ENCODE data around the gene ASB18.

Gene ASB18

DNA sequence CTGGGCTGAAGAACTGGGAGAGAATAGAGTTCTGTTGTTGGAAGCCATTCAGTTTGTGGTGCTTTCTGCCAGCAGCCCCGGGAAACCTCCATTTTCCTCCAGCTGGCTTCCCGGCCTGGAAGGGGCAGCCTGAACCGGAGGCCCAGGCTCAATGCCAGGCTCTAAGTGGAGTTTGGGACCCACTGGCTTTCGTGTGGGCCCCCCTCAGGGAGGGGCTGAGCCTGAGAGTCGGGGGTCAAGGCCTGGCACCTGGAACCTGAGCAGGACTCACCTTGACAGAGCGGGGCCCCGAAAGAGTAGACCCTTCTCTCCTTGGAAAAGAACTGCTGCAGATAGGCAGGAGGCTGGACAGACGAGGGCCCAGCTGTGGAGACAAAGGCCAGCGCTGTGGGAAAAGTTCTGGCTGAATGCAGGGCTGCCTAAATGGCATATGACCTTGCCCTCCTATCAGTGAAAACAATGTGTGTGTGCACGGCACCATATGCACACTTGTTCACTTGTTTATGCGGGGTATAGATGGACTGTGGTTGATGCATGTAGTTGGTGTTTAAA is 34.8 kb upstream of the ASB18 start:
- TF ChIP-seq YY2 (tag by site-specific recombination; IDR thresholded peaks at IDR 0.05): no peak
- TF ChIP-seq, protein P1, sequence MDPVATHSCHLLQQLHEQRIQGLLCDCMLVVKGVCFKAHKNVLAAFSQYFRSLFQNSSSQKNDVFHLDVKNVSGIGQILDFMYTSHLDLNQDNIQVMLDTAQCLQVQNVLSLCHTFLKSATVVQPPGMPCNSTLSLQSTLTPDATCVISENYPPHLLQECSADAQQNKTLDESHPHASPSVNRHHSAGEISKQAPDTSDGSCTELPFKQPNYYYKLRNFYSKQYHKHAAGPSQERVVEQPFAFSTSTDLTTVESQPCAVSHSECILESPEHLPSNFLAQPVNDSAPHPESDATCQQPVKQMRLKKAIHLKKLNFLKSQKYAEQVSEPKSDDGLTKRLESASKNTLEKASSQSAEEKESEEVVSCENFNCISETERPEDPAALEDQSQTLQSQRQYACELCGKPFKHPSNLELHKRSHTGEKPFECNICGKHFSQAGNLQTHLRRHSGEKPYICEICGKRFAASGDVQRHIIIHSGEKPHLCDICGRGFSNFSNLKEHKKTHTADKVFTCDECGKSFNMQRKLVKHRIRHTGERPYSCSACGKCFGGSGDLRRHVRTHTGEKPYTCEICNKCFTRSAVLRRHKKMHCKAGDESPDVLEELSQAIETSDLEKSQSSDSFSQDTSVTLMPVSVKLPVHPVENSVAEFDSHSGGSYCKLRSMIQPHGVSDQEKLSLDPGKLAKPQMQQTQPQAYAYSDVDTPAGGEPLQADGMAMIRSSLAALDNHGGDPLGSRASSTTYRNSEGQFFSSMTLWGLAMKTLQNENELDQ (tag by site-specific recombination; IDR thresholded peaks at IDR 0.05; ENCODE audit: low read depth): no peak
- TF ChIP-seq, protein P2, sequence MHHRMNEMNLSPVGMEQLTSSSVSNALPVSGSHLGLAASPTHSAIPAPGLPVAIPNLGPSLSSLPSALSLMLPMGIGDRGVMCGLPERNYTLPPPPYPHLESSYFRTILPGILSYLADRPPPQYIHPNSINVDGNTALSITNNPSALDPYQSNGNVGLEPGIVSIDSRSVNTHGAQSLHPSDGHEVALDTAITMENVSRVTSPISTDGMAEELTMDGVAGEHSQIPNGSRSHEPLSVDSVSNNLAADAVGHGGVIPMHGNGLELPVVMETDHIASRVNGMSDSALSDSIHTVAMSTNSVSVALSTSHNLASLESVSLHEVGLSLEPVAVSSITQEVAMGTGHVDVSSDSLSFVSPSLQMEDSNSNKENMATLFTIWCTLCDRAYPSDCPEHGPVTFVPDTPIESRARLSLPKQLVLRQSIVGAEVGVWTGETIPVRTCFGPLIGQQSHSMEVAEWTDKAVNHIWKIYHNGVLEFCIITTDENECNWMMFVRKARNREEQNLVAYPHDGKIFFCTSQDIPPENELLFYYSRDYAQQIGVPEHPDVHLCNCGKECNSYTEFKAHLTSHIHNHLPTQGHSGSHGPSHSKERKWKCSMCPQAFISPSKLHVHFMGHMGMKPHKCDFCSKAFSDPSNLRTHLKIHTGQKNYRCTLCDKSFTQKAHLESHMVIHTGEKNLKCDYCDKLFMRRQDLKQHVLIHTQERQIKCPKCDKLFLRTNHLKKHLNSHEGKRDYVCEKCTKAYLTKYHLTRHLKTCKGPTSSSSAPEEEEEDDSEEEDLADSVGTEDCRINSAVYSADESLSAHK (tag by site-specific recombination; IDR thresholded peaks at IDR 0.05): no peak
- no peak for TF ChIP-seq SP2 (tag by site-specific recombination; IDR thresholded peaks at IDR 0.05)
- no peak for TF ChIP-seq ZNF114 (tag by site-specific recombination; IDR thresholded peaks at IDR 0.05)
- TF ChIP-seq GLIS1 (tag by site-specific recombination; IDR thresholded peaks at IDR 0.05): no peak
- TF ChIP-seq, protein P3, sequence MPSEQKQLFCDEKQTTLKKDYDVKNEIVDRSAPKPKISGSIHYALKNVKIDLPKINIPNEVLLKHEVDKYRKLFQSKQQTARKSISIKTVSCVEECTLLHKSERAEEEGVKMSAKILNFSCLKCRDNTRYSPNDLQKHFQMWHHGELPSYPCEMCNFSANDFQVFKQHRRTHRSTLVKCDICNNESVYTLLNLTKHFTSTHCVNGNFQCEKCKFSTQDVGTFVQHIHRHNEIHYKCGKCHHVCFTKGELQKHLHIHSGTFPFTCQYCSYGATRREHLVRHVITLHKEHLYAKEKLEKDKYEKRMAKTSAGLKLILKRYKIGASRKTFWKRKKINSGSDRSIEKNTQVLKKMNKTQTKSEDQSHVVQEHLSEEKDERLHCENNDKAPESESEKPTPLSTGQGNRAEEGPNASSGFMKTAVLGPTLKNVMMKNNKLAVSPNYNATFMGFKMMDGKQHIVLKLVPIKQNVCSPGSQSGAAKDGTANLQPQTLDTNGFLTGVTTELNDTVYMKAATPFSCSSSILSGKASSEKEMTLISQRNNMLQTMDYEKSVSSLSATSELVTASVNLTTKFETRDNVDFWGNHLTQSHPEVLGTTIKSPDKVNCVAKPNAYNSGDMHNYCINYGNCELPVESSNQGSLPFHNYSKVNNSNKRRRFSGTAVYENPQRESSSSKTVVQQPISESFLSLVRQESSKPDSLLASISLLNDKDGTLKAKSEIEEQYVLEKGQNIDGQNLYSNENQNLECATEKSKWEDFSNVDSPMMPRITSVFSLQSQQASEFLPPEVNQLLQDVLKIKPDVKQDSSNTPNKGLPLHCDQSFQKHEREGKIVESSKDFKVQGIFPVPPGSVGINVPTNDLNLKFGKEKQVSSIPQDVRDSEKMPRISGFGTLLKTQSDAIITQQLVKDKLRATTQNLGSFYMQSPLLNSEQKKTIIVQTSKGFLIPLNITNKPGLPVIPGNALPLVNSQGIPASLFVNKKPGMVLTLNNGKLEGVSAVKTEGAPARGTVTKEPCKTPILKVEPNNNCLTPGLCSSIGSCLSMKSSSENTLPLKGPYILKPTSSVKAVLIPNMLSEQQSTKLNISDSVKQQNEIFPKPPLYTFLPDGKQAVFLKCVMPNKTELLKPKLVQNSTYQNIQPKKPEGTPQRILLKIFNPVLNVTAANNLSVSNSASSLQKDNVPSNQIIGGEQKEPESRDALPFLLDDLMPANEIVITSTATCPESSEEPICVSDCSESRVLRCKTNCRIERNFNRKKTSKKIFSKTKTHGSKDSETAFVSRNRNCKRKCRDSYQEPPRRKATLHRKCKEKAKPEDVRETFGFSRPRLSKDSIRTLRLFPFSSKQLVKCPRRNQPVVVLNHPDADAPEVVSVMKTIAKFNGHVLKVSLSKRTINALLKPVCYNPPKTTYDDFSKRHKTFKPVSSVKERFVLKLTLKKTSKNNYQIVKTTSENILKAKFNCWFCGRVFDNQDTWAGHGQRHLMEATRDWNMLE (tag by site-specific recombination; conservative IDR thresholded peaks at IDR 0.05; ENCODE audit: low read depth): no peak
- TF ChIP-seq ZNF621 (tag by site-specific recombination; IDR thresholded peaks at IDR 0.05): no peak
- no peak for TF ChIP-seq ZNF654 (tag by site-specific recombination; IDR thresholded peaks at IDR 0.05; ENCODE audit: low read depth)
- TF ChIP-seq WT1 (tag by site-specific recombination; IDR thresholded peaks at IDR 0.05): no peak
- TF ChIP-seq ZNF426 (tag by site-specific recombination; IDR thresholded peaks at IDR 0.05): no peak
- Histone ChIP-seq H3K27ac (ENCODE audit: extremely low read depth, low read depth, low read length) (no peak overlapping the region), H3K9me3 (ENCODE audit: control insufficient read depth, insufficient read depth, low read depth, low read length) (no peaks in the 10 kb centered on the region), H3K36me3 (ENCODE audit: control insufficient read depth in 2 of 2, insufficient read depth in 1 of 2, low read length in 2 of 2) (no peaks in the 10 kb centered on the region), H3K4me1 (ENCODE audit: control insufficient read depth, insufficient read depth, low read length) (no peaks in the 10 kb centered on the region), H3K4me3 (ENCODE audit: low read depth, low read length) (no peak overlapping the region)
- ChIA-PET CTCF (interaction anchor here (1.0 kb wide), 1 partner anchor 11 kb away, joined by 5 read pairs; no protein-coding TSS in a partner anchor), POLR2A (no interaction called here)

GRCh38 chr2:236295481-236295880 is 31.3 kb upstream of the ASB18 start:
- no peak overlapping the region for H3K4me3 ChIP-seq (ENCODE audit: low read depth, low read length)
- ChIA-PET POLR2A (interaction anchor here (0.6 kb wide), 1 partner anchor 118 kb away, joined by 4 read pairs; no protein-coding TSS in a partner anchor), CTCF (interaction anchor here (0.6 kb wide), 1 partner anchor 134 kb away, joined by 3 read pairs; no protein-coding TSS in a partner anchor)
- H3K9me3 ChIP-seq (ENCODE audit: control insufficient read depth, insufficient read depth, low read depth, low read length): no peaks in the 10 kb centered on the region
- no peak overlapping the region for H3K27ac ChIP-seq (ENCODE audit: extremely low read depth, low read depth, low read length)
- H3K4me1 ChIP-seq (ENCODE audit: control insufficient read depth, insufficient read depth, low read length): no peaks in the 10 kb centered on the region
- no peaks in the 10 kb centered on the region for H3K36me3 ChIP-seq (ENCODE audit: control insufficient read depth in 2 of 2, insufficient read depth in 1 of 2, low read length in 2 of 2)
- TF ChIP-seq, protein P4, sequence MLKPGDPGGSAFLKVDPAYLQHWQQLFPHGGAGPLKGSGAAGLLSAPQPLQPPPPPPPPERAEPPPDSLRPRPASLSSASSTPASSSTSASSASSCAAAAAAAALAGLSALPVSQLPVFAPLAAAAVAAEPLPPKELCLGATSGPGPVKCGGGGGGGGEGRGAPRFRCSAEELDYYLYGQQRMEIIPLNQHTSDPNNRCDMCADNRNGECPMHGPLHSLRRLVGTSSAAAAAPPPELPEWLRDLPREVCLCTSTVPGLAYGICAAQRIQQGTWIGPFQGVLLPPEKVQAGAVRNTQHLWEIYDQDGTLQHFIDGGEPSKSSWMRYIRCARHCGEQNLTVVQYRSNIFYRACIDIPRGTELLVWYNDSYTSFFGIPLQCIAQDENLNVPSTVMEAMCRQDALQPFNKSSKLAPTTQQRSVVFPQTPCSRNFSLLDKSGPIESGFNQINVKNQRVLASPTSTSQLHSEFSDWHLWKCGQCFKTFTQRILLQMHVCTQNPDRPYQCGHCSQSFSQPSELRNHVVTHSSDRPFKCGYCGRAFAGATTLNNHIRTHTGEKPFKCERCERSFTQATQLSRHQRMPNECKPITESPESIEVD (tag by site-specific recombination; IDR thresholded peaks at IDR 0.05): no peak
- TF ChIP-seq ZNF202 (tag by site-specific recombination; IDR thresholded peaks at IDR 0.05; ENCODE audit: borderline replicate concordance): no peak
- no peak for TF ChIP-seq ZNF341 (tag by site-specific recombination; IDR thresholded peaks at IDR 0.05; ENCODE audit: low read depth)
- no peak for TF ChIP-seq EGR2 (tag by site-specific recombination; IDR thresholded peaks at IDR 0.05; ENCODE audit: low read depth)
- TF ChIP-seq ZNF658 (tag by site-specific recombination; IDR thresholded peaks at IDR 0.05): no peak
- TF ChIP-seq ZEB2 (tag by site-specific recombination; IDR thresholded peaks at IDR 0.05): no peak
- no peak for TF ChIP-seq SP7 (tag by site-specific recombination; IDR thresholded peaks at IDR 0.05)
- TF ChIP-seq ZNF521 (tag by site-specific recombination; IDR thresholded peaks at IDR 0.05): no peak
- TF ChIP-seq IKZF3 (tag by site-specific recombination; IDR thresholded peaks at IDR 0.05): no peak
- TF ChIP-seq, protein P5, sequence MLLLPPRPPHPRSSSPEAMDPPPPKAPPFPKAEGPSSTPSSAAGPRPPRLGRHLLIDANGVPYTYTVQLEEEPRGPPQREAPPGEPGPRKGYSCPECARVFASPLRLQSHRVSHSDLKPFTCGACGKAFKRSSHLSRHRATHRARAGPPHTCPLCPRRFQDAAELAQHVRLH (tag by site-specific recombination; IDR thresholded peaks at IDR 0.05): no peak
- TF ChIP-seq KLF16 (tag by site-specific recombination; IDR thresholded peaks at IDR 0.05): no peak
- no peak for TF ChIP-seq REPIN1 (tag by site-specific recombination; IDR thresholded peaks at IDR 0.05; ENCODE audit: low read depth)
- TF ChIP-seq SCRT1 (tag by site-specific recombination; IDR thresholded peaks at IDR 0.05; ENCODE audit: borderline replicate concordance): no peak
